GM12874 (cell line): ENCODE measurements around the gene PDE7B.

Experiments
- CTCF ChIP-seq: IDR thresholded peaks from 2 replicates; pipeline ENCODE4 v1.5.1; 2011; ENCODE audit warnings: low read depth, mild to moderate bottlenecking, control low read depth, low read length, moderate library complexity; ENCODE audit not compliant: insufficient read depth

PDE7B gene

GRCh38 chr6:136086686-136087085 lies 235.2 kb downstream of the PDE7B start:
- no peak for TF ChIP-seq CTCF

GRCh38 chr6:136087986-136088385 lies 236.5 kb downstream of the PDE7B start:
- TF ChIP-seq CTCF, result no peak

GRCh38 chr6:136088693-136089092 lies 237.2 kb downstream of the PDE7B start:
- no peak for TF ChIP-seq CTCF

GRCh38 chr6:136089876-136090275 lies 238.4 kb downstream of the PDE7B start:
- TF ChIP-seq CTCF, result no peak

GRCh38 chr6:136090929-136091328 lies 239.4 kb downstream of the PDE7B start:
- TF ChIP-seq CTCF, result no peak

GRCh38 chr6:136092897-136093296 lies 241.4 kb downstream of the PDE7B start:
- TF ChIP-seq CTCF, result no peak

- no peak for TF ChIP-seq CTCF
Observed at GRCh38 chr6:136093835-136094234, 242.3 kb downstream of the PDE7B start.

- TF ChIP-seq CTCF, result no peak
Observed at GRCh38 chr6:136094812-136095211, 243.3 kb downstream of the PDE7B start.
